Naive thymus-derived CD8-positive, alpha-beta T cell (primary cell): ENCODE results near the gene N4BP2L1. TPM values are rescaled to one million over a fixed set of nuclear protein-coding genes. Genes with fewer than 3 reads are reported as not detected.

Source experiments
- ATAC-seq, 2 donors: fragments of 150-1000 bp; cut with Tn5 transposase in 1 of 2; sonication (Bioruptor Pico), chemical (Tn5 transposase) in 1 of 2; 1 replicate in 1 of 2; 2 replicates in 1 of 2; pipeline ENCODE4 v1.10.0; 2021; ENCODE audit warnings: mild to moderate bottlenecking in 2 of 2, moderate library complexity in 2 of 2
- POLR2A ChIA-PET: fragments of 350-600 bp; sonication (Branson Sonifier 250); formaldehyde crosslinking; loops from one replicate; lab custom pipeline; 2021; ENCODE audit warnings: antibody characterized with exemption; lab: Charles Lee
- DNase-seq, 10 donors: peaks; one replicate each; pipeline versions ENCODE4 v3.0.0 to v3.0.0-alpha.2; 2020 to 2022
- H3K27ac Mint-ChIP-seq, 10 donors: one replicate each; pipeline ENCODE4 v1.8.0; 2020 to 2022; ENCODE audit warnings: mild to moderate bottlenecking in 10 of 10, mixed read lengths in 10 of 10, moderate library complexity in 4 of 10, inconsistent platforms in 1 of 10
- H3K27me3 Mint-ChIP-seq, 5 donors: one replicate each; pipeline ENCODE4 v1.8.0; 2021 to 2022; ENCODE audit warnings: mixed read lengths in 5 of 5
- H3K36me3 Mint-ChIP-seq, 3 donors: one replicate each; pipeline ENCODE4 v1.8.0; 2020 to 2022; ENCODE audit warnings: mixed read lengths in 3 of 3, mild to moderate bottlenecking in 2 of 3, inconsistent platforms in 1 of 3
- H3K4me1 Mint-ChIP-seq, 4 donors: one replicate each; pipeline ENCODE4 v1.8.0; 2021 to 2022; ENCODE audit warnings: mixed read lengths in 4 of 4
- H3K4me3 Mint-ChIP-seq, 10 donors: one replicate each; pipeline ENCODE4 v1.8.0; 2020 to 2022; ENCODE audit warnings: mild to moderate bottlenecking in 10 of 10, mixed read lengths in 10 of 10, moderate library complexity in 6 of 10, inconsistent platforms in 1 of 10
- H3K9me3 Mint-ChIP-seq, 9 donors: one replicate each; pipeline ENCODE4 v1.8.0; 2020 to 2022; ENCODE audit warnings: mixed read lengths in 9 of 9, mild to moderate bottlenecking in 3 of 9, inconsistent platforms in 1 of 9, moderate library complexity in 1 of 9
- polyA plus RNA-seq, 3 donors: library from polyadenylated mRNA; unstranded; fragments of 300-500 nt; fragmentation: Illumina TruSeq; gene quantifications; one replicate each; pipeline ENCODE4 v1.2.3, GENCODE V29; 2021
- total RNA-seq, 8 experiments: library from RNA in 2 of 8; stranded (reverse) in 2 of 8; gene quantifications; one replicate each; pipeline ENCODE4 v1.2.3 and lab custom pipeline; 2021 to 2026

Gene N4BP2L1
- total and polyA plus RNA-seq, 5 experiments from 2014 or later, result 55.3 to 72.1 (median 62.5) TPM

DNA sequence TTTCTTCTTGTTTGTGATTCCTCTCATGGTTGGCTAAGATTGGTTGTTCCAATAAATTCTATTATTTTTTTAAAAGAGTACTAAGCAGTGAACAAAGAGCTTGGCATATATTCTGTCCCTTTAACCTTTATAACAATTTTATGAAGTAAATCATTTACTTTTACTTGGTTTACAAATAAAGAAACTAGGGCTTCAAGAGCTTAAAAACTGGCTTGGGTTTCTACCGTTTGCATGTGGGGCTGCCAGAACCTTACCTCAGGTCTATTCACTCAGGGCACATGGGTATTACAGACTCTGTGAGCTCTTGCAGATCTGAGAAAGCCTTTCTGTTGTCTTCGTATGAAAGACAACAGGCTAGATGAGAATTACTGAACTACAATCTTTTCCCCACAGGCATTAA is 13.3 kb downstream of the N4BP2L1 start:
- DNase-seq (no peak), ATAC-seq (no peak)
- POLR2A ChIA-PET, result interaction anchor here (0.6 to 0.7 kb wide), 2 partner anchors 26 to 123 kb away, joined by 3 to 5 read pairs; no protein-coding TSS in a partner anchor
- Mint-ChIP-seq H3K4me3 (no peak overlapping the region), H3K27me3 (no peaks in the 10 kb centered on the region), H3K27ac (peak overlapping the region in 3 of 10 donors; percentile 11 to 32 (median 15)), H3K36me3 (peaks cover 3 to 27% (median 16%) of the 10 kb centered on the region in 3 donors), H3K9me3 (peaks cover 0 to 7% (median 1%) of the 10 kb centered on the region in 9 donors), H3K4me1 (peaks cover 10 to 30% (median 20%) of the 10 kb centered on the region in 4 donors)

DNA sequence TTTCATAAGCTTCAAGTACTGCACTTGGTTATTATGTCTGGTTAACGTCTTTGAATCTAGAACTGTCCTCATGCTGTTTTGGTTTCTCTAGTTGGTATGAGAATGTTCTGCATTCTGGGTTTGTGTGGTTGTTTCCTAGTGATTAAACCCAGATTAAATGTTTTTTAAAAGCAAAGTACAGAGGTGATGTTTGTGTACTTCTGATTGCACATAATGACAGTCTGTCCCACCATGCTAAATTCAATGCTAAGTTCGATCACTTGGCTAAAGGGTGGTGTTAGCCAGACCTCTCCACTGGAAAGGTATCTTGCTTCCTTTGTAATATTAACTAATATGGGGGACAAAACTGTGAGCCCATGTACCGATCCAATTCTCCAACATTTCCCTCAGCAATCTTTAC is 14.6 kb downstream of the N4BP2L1 start:
- no peak overlapping the region for H3K4me3 Mint-ChIP-seq
- H3K27me3 Mint-ChIP-seq, result no peaks in the 10 kb centered on the region
- POLR2A ChIA-PET, result no interaction called here
- peaks cover 0 to 31% (median 9%) of the 10 kb centered on the region in 3 donors for H3K36me3 Mint-ChIP-seq
- no peak overlapping the region for H3K27ac Mint-ChIP-seq
- H3K9me3 Mint-ChIP-seq, result no peaks in the 10 kb centered on the region
- DNase-seq (no peak), ATAC-seq (no peak)
- H3K4me1 Mint-ChIP-seq, result peaks cover 11 to 35% (median 28%) of the 10 kb centered on the region in 4 donors

DNA sequence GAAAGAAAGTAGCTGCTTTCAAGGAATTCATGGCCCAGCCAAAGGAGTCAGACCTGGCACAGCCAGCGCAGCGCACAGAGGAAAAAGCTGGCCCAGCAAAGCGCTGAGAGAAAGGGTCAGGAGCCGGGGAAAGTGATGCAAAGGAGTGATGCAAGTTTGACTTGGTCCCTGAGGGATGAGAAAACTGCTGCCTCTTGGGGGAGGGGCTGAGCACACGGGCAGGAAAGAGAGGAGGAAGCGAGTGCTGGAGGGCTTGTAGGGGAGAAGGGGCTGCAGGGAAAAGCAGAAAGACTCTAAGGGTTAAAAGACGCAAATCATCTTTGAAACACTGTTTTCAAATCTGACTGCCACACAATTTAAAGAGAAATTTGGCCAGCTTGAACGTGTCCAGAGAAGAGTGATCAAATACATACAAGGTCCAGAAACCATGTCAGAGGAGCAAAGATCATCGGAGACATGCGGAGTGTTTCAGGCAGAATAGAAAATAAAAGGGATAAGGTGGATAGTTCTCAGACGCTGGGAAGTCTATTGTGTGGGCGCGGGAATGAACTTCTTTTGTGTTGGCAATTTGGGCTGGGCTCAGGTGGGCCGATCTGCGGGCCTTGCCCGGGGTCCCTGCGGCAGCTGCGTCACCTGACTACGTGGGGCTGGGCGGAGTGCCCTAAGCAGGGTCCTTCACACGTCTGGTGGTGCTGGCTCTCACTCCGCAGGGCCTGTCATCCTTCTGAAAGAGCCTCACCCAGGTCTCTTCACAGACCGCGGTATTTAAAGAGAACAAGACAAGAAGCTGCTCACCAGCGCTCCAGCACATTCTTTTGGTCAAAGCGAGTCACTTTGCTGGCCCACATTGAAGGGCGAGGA is 18.1 kb downstream of the N4BP2L1 start:
- DNase-seq (no peak), ATAC-seq (no peak)
- peaks cover 7 to 29% (median 23%) of the 10 kb centered on the region in 4 donors for H3K4me1 Mint-ChIP-seq
- H3K27me3 Mint-ChIP-seq, result no peaks in the 10 kb centered on the region
- H3K4me3 Mint-ChIP-seq, result no peak overlapping the region
- POLR2A ChIA-PET, result no interaction called here
- H3K27ac Mint-ChIP-seq, result peak overlapping the region in 8 of 10 donors; percentile 21 to 83 (median 61)
- H3K36me3 Mint-ChIP-seq, result peaks cover 5 to 54% (median 10%) of the 10 kb centered on the region in 3 donors
- H3K9me3 Mint-ChIP-seq, result no peaks in the 10 kb centered on the region

DNA sequence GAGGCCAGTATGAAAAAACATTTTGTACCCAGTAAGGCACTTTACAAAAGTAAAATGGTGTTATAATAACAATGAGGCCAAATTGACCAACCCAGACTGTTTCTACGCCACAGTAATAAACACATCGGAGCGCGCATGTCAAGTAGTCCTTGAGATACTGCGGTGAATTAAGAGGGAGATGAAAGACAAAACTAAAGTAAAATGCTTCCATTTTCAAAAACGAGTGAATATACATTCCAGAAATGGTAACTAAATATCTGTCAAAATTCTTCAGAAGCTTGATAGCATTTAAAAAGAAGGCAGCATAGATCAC is 19.0 kb downstream of the N4BP2L1 start:
- no peaks in the 10 kb centered on the region for H3K9me3 Mint-ChIP-seq
- DNase-seq (no peak), ATAC-seq (no peak)
- H3K4me3 Mint-ChIP-seq, result no peak overlapping the region
- H3K27me3 Mint-ChIP-seq, result no peaks in the 10 kb centered on the region
- H3K27ac Mint-ChIP-seq, result peak overlapping the region in 2 of 10 donors; percentile 45 to 83
- H3K4me1 Mint-ChIP-seq, result peaks cover 7 to 29% (median 23%) of the 10 kb centered on the region in 4 donors
- H3K36me3 Mint-ChIP-seq, result peaks cover 5 to 62% (median 11%) of the 10 kb centered on the region in 3 donors
- POLR2A ChIA-PET, result no interaction called here

DNA sequence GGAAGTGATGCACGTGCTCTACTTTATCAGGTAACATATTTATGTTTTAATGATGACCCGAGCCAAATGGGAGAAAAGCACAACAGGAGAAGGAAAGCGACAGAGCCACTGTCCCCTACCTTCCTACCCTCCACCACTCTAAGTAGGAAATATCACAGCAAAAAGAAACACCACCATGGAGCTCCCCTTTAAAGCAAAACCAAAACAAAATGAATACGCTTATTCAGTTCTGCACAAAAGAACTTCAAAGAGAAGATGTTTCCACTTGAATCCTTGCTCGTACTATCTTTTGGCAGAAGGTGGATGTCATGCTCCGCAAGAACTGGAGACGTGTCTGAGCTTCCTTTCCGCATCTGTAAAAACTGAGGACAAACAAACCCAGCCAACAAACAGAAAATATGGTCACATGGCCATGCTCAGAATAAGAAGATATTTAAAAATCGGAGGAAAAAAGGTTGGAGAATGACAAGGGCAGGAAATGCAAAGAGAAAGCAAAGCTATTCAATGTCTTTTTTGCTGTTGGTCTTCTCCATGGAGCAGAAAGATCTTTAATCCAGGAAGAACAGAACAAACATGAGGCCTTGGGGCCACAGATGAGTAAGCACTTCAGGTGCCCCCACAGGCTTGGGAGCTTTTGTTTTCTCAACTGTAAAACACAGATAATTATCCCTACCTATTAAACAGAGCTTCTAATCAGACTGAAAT is 19.5 kb downstream of the N4BP2L1 start:
- H3K27ac Mint-ChIP-seq, result peak overlapping the region in 4 of 10 donors; percentile 11 to 83 (median 66)
- peaks cover 7 to 29% (median 23%) of the 10 kb centered on the region in 4 donors for H3K4me1 Mint-ChIP-seq
- H3K36me3 Mint-ChIP-seq, result peaks cover 5 to 67% (median 14%) of the 10 kb centered on the region in 3 donors
- H3K9me3 Mint-ChIP-seq, result no peaks in the 10 kb centered on the region
- H3K27me3 Mint-ChIP-seq, result no peaks in the 10 kb centered on the region
- DNase-seq (no peak), ATAC-seq (no peak)
- POLR2A ChIA-PET, result interaction anchor here (1.5 kb wide), 1 partner anchor 20 kb away, joined by 3 read pairs; no protein-coding TSS in a partner anchor
- H3K4me3 Mint-ChIP-seq, result no peak overlapping the region

DNA sequence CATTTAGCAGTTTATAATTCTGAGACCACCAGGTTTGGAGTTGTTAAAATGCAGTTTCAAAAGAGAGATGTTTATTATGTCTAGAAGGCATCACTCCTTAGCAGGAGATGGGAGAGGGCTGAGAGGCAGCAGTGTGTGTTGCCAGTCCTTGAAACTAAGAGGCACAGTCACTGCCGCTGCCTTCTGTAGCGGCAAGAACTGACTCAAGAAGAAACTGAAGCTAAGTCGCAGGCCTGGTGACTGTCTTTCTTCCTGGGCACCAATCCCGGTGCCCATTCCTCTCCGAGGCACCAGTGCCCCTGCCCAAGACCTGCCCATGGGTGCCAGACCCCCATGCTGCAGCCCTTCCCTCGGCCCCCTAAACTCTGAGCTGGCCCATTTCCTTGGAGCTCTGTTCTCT is 20.1 kb downstream of the N4BP2L1 start:
- Mint-ChIP-seq H3K4me3 (no peak overlapping the region), H3K9me3 (no peaks in the 10 kb centered on the region), H3K27me3 (no peaks in the 10 kb centered on the region), H3K36me3 (peaks cover 6 to 73% (median 20%) of the 10 kb centered on the region in 3 donors), H3K4me1 (peaks cover 7 to 29% (median 23%) of the 10 kb centered on the region in 4 donors), H3K27ac (peak overlapping the region in 1 of 10 donors; percentile 83)
- DNase-seq (no peak), ATAC-seq (no peak)
- POLR2A ChIA-PET, result interaction anchor here (1.5 kb wide), 1 partner anchor 21 kb away, joined by 3 read pairs; no protein-coding TSS in a partner anchor

DNA sequence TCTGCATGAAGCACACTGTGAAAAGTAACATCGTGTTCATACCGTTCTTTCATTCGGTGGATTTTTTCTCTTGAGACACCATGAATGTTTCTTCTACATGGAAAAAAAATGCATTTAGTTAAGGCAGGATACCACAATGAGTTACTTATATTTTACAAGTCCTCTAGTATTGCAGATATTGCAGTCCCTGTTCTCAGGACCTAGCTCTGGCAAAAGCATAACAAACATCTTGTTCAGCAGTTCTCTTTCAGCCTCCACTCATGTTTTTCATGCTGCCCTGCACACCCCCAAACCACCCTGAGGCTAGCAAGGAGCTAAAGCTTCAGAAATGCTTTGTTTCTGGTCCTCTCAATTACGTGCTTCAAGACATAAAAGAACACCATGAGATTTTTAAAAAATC is 24.8 kb downstream of the N4BP2L1 start:
- no peak overlapping the region for H3K27ac Mint-ChIP-seq
- peaks cover 12 to 69% (median 21%) of the 10 kb centered on the region in 3 donors for H3K36me3 Mint-ChIP-seq
- DNase-seq (no peak), ATAC-seq (no peak)
- POLR2A ChIA-PET, result no interaction called here
- H3K9me3 Mint-ChIP-seq, result no peaks in the 10 kb centered on the region
- H3K27me3 Mint-ChIP-seq, result no peaks in the 10 kb centered on the region
- peaks cover 0 to 6% (median 2%) of the 10 kb centered on the region in 4 donors for H3K4me1 Mint-ChIP-seq
- no peak overlapping the region for H3K4me3 Mint-ChIP-seq

DNA sequence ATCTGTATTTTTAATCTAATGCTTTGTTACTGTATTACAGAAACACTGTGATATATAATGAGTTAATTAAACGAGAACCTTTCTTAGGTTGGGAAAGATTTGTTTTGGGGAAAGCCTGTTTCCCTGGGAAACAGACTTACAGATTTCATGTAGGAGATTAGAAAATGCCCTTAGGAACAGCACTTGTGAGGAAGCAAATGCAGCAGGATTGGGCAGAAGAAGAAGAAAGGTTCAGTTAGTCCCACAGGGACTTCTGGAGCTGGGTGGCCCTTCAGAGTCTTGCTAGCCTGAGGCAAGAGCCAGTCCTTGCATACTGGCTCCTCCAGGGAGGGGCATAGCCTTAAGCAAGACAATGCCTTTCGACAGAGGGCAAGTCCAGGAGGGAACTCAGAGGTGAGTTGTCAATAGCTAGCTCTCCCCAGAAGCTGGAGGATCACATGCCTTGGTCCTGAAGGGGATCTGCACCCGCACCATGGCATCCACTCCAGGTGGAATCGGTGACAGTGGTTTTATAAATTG is 36.8 kb downstream of the N4BP2L1 start:
- H3K4me1 Mint-ChIP-seq, result peaks cover 9 to 24% (median 22%) of the 10 kb centered on the region in 4 donors

DNA sequence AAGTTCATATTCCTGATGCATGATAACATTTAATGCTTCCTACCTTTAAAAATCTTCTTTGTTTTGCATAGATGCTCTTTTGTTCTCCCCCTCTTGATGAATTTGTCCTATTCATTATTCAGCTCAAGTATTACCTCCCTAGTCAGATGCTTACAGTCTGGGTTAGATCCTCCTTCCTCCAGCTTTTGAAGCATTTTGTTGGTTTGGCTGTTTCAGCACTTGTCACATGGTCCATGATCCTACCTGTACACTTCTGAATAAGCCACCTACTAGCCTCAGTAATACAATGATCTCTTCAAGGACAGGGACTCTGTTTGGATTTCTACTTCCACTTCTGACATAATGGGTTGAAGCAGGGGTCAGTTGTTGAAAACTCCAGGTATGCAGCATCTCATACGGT is 37.4 kb downstream of the N4BP2L1 start:
- DNase-seq, result no peak
- peak; percentile 43 to 71 for ATAC-seq
- Mint-ChIP-seq H3K9me3 (no peaks in the 10 kb centered on the region), H3K27ac (peak overlapping the region in 8 of 10 donors; percentile 44 to 84 (median 70)), H3K4me3 (peak overlapping the region in 9 of 10 donors; percentile 40 to 71 (median 57)), H3K36me3 (no peaks in the 10 kb centered on the region), H3K4me1 (peaks cover 9 to 25% (median 22%) of the 10 kb centered on the region in 4 donors), H3K27me3 (no peaks in the 10 kb centered on the region)
- POLR2A ChIA-PET, result interaction anchor here (1.9 to 2.5 kb wide), 2 partner anchors 37 to 76 kb away, joined by 8 to 14 read pairs; partner anchors contain the start of genes BRCA2, N4BP2L1 and ZAR1L

More for the DNA sequence above, 36.8 kb downstream of the N4BP2L1 start:
- H3K27me3 Mint-ChIP-seq, result no peaks in the 10 kb centered on the region
- DNase-seq, result no peak
- ATAC-seq, result no peak
- POLR2A ChIA-PET, result interaction anchor here (1.9 to 2.5 kb wide), 2 partner anchors 37 to 76 kb away, joined by 8 to 14 read pairs; partner anchors contain the start of genes BRCA2, N4BP2L1 and ZAR1L
- no peaks in the 10 kb centered on the region for H3K36me3 Mint-ChIP-seq
- H3K27ac Mint-ChIP-seq, result peak overlapping the region in 7 of 10 donors; percentile 16 to 85 (median 66)
- H3K9me3 Mint-ChIP-seq, result no peaks in the 10 kb centered on the region
- peak overlapping the region in 4 of 10 donors; percentile 3 to 52 (median 26) for H3K4me3 Mint-ChIP-seq

DNA sequence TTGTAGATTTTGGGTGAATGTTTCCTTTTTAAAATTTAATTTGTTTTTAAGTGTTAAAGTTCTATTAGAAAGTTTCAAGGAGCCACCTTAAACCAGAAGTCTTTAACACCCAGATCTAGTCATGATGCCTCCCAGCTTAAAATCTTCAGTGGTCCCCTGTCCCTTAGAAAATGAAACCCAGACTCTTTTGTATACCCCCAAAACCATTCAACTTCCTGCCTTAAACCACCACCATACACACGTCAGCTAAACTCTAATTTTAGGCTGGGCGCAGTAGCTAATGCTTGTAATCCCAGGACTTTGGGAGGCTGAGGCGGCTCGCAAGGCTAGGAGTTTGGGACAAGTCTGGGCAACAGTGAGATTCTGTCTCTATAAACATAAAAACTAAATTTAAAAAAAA is 37.9 kb downstream of the N4BP2L1 start:
- H3K27me3 Mint-ChIP-seq, result no peaks in the 10 kb centered on the region
- DNase-seq (peak in 4 of 10 donors; percentile 19 to 61 (median 41)), ATAC-seq (peak; percentile 94)
- no peaks in the 10 kb centered on the region for H3K9me3 Mint-ChIP-seq
- H3K4me1 Mint-ChIP-seq, result peaks cover 9 to 25% (median 22%) of the 10 kb centered on the region in 4 donors
- POLR2A ChIA-PET, result interaction anchor here (1.9 to 2.5 kb wide), 2 partner anchors 38 to 75 kb away, joined by 8 to 14 read pairs; partner anchors contain the start of genes BRCA2, N4BP2L1 and ZAR1L
- H3K36me3 Mint-ChIP-seq, result no peaks in the 10 kb centered on the region
- H3K4me3 Mint-ChIP-seq, result peak overlapping the region; percentile 8 to 67 (median 40)
- H3K27ac Mint-ChIP-seq, result peak overlapping the region in 8 of 10 donors; percentile 41 to 82 (median 54)

DNA sequence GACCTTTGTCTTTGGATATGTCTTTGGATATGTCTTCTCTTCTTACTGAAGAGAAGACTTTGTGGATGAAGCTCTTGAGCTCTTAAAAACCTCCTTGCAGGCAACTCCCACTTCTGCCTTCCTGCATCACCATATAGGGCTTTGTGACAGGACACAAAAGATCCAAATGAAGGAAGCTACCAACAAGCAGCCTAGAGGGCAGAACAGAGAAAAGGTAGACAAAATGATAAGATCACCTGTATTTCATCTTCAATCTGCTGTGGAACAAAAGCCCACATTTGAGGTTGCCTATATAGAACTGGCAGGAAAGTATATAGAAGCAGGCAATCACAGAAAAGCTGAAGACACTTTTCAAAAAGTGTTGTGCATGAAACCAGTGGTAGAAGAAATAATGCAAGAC is 42.5 kb downstream of the N4BP2L1 start:
- Mint-ChIP-seq H3K36me3 (no peaks in the 10 kb centered on the region), H3K9me3 (no peaks in the 10 kb centered on the region), H3K27ac (no peak overlapping the region), H3K27me3 (no peaks in the 10 kb centered on the region), H3K4me3 (no peak overlapping the region), H3K4me1 (peaks cover under 1 to 13% (median 11%) of the 10 kb centered on the region in 4 donors)
- POLR2A ChIA-PET, result interaction anchor here (0.8 to 1.4 kb wide), 3 partner anchors 12 to 43 kb away, joined by 3 to 4 read pairs (median 3); no protein-coding TSS in a partner anchor
- DNase-seq (peak in 1 of 10 donors; percentile 18), ATAC-seq (peak in 1 of 2 donors; percentile 37)

DNA sequence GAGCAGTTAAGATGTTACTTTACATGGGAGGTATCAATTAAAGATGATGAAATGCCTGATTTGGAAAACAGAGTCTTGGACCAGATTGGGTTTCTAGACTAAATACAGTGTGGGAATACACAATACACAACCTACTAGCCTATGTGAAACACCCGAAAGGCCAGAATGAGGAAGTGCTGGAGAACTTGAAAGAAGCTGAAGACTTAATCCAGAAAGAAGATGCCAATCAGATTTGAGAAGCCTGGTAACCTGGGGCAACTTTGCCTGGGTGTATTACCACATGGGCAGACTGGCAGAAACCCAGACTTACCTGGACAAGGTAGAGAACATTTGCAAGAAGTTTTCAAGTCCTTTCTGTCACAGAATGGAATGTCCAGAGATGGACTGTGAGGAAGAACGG is 43.2 kb downstream of the N4BP2L1 start:
- POLR2A ChIA-PET, result interaction anchor here (1.4 kb wide), 1 partner anchor 42 kb away, joined by 4 read pairs; no protein-coding TSS in a partner anchor
- Mint-ChIP-seq H3K27me3 (no peaks in the 10 kb centered on the region), H3K36me3 (no peaks in the 10 kb centered on the region), H3K4me3 (no peak overlapping the region), H3K27ac (no peak overlapping the region), H3K4me1 (peaks cover 0 to 7% (median 4%) of the 10 kb centered on the region in 4 donors), H3K9me3 (no peaks in the 10 kb centered on the region)
- no peak for DNase-seq
- ATAC-seq, result no peak
